GM20000 (cell line): ENCODE results near the gene CROCC2.

Source experiments
- DNase-seq: peaks from one replicate; pipeline ENCODE4 v3.0.0; 2012; ENCODE audit warnings: low spot score
- TF ChIP-seq, protein P1 (sequence below): IDR thresholded peaks from 2 replicates; pipeline ENCODE4 v1.5.1; 2012; ENCODE audit warnings: mild to moderate bottlenecking, control low read depth; ENCODE audit errors: extremely low read depth, missing control alignments

The CROCC2 gene

DNA sequence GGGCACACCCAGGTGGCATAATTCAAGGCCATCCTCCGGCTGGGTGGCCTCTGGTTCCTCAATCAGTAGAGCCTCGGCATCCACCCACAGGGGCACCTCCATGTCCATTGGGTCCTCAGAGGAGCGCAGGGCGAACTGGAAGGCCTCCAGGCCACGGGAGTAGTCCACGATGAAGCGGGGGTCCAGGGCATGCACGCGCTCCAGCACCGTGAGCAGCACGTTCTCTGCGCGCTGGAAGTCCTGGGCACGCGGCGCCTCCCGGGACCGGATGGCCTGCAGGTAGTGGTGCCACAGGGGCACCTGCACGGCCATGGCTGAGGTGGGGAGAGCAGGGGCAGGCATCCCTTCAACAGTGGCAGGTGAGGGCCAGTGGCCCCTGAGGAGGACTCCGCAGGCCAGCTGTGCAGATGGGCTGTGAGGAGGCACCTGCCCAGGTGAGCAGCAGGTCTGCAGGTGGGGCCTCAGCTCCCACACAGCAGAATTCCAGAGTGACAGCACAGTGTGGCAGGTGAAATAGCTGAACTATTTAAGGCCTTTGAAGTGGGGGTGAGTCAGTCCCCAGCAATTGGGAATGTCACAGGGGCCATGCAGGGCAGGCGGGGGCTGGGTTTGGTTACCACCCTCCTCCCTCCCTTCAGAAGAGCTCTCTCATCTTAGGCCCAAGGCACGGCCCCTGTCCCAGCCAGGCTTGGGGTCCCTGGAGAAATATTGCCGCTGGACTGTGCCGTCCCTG lies 10.3 kb upstream of the CROCC2 start, which contains the start of gene MAB21L4:
Gene MAB21L4, minus strand, starts transcription at position 501 of the 733 bp plus-strand sequence. Its CDS starts 159 bp downstream, at position 342.
- DNase-seq, result no peak
- TF ChIP-seq, protein P1, sequence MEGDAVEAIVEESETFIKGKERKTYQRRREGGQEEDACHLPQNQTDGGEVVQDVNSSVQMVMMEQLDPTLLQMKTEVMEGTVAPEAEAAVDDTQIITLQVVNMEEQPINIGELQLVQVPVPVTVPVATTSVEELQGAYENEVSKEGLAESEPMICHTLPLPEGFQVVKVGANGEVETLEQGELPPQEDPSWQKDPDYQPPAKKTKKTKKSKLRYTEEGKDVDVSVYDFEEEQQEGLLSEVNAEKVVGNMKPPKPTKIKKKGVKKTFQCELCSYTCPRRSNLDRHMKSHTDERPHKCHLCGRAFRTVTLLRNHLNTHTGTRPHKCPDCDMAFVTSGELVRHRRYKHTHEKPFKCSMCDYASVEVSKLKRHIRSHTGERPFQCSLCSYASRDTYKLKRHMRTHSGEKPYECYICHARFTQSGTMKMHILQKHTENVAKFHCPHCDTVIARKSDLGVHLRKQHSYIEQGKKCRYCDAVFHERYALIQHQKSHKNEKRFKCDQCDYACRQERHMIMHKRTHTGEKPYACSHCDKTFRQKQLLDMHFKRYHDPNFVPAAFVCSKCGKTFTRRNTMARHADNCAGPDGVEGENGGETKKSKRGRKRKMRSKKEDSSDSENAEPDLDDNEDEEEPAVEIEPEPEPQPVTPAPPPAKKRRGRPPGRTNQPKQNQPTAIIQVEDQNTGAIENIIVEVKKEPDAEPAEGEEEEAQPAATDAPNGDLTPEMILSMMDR, result no peak

DNA sequence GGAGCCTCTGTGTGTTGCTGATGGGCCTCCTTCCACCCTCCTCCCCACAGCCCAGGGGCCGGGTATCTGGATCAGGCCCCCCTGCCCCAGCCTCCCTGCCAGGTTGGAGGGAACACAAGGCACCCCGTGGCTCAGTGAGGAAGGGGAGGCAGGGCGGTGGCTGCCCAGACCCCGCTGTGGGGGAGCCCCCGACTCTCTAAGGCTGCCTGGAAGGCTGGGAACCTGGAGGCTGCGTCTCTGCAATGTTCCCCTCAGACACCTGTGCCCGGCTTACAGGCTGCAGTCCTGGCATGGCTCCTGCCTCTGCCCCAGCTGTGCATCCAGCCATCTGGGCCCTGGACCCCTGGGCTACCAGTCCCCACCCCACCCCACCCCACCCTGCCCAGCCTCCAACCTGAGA lies 9.7 kb upstream of the CROCC2 start:
- TF ChIP-seq, protein P1, result no peak
- DNase-seq, result no peak

DNA sequence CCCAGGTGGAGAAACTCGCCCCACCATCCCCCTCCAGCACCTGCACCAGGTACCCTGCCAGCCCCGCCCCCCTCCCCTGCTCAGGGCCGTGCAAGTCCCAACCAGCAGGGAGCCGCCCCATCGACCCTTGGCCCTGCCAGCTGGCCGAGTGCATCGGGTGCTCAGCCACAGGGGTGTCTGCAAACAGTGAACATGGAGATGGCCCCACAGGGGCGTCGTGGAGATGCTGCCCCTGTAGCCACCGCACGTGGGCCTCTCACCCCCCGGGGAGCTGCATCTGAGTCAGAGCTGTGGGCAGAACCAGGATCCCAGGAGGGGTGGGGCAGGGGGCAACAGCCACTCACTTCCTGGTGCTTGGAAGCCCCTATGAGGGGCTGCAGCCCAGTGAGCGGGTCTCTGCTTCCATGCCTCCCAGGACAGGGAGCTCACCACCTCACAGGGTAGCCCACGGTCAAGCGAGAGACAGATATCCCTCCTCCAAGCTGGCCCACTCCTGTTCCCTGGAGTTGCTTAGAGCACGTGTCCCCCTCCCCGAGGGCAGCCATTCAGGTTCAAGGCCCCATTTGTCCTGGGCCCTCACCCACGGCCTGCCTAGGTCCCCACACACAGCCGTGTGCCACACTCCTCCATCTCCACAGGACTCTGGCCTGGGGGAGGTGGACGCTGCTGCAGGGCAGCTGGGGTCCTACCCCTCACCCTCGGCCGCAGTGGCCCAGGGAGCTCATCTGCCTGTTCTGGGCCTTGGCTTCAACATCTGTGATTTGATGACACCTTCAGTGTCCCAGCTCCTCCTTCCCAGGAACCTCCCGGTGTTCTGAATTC lies 9.1 kb upstream of the CROCC2 start:
- TF ChIP-seq, protein P1, result no peak
- DNase-seq, result no peak

DNA sequence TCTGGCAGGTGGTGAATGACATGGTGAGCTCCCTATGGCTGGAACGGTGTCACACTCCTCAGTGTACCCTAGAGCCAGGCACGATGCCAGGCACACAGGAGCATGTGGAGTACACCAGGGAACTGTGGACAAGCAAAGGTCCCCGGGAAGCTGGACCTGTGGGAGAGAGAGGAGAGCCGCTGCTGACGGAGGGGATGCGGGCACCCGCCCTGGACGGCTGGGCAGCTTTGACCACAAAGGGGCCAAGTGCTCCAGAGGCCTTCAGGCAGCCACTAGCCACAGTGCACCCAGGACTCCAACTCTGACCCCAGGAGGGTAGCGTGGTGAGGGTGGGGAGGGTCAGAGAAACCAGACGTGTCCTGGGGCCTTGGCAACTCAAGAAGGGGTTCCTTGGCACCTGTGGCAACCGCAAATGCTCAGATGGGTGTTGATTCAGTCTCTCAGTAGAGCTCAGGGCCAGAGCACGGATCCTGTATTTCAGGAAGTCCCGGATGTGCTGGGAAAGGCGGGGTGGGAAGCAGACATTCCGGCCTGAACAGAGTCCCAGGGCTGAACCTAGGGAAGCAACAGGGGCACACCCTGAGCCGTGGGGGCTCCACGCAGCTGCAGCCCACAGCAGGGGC lies 7.9 kb upstream of the CROCC2 start:
- DNase-seq, result no peak
- TF ChIP-seq, protein P1, result no peak

DNA sequence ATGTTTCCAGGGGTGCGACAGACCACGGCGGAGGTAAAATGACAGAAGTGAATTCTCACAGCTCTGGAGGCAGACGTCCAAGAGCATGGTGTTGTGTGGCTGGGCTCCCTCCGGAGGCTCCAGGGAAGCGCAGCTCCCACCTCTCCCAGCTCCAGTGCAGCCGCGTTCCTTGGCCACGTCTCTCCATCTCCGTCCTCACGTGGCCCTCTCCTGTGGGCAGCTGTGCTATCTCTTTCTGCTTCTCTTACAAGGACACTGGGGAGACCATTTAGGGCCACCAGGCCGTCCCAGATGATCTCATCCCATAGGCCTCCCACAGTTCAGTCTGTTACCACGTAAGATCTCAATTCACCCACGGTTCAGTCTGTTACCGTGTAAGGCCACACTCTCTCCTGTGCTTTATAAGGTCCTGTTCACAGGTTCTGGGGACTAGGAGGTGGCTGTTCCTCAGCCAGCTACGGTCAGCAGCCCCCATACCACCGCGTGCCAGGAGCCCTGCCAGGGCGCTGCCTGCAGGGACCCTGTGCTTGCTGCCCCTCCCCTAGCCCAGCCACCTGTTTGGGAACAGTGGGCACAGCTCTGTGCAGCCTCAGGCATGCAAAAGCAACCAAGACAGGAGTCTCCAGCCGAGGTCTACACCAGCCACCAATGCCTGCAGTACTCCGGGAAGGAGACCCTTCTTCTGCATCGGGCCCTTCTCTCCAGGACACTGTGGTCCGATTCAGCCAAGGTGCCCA lies 7.2 kb upstream of the CROCC2 start:
- no peak for DNase-seq
- TF ChIP-seq, protein P1, result no peak

DNA sequence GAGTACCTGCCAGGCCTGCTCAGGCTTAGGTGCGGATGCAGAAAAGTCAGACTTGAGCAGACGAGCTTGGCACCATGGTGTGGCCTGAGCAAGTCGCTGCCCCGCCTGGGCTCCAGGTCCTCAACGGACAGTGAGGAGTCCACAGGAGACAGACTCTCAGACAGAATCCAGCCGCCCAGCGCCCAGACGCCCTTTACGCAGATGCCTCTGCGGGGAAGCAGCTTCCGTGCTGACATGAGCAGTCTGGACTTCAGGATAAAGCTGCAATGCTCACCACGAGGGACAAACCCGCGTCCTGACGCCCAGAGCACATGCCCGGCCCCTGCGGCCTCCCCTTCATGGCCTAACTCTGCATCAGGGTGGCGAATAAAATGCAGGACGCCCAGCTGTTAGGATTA lies 6.7 kb upstream of the CROCC2 start:
- DNase-seq, result no peak
- TF ChIP-seq, protein P1, result no peak
